A549 (cell line): ENCODE results near the gene NMRK1.

Experiments used
- BHLHE40 ChIP-seq: IDR thresholded peaks from 2 replicates; pipeline ENCODE4 v1.6.1; 2012; ENCODE audit warnings: low read depth, low read length, inconsistent platforms
- REST ChIP-seq: fragments of 200-600 bp; sonication (generic); IDR thresholded peaks from 2 replicates; pipeline ENCODE4 v1.6.1; 2016; ENCODE audit warnings: antibody characterized with exemption, mild to moderate bottlenecking, moderate library complexity
- TP53 ChIP-seq: fragments of 250-450 bp; sonication (Bioruptor Pico); IDR thresholded peaks from 2 replicates; pipeline ENCODE4 v1.5.0; 2021; ENCODE audit warnings: mild to moderate bottlenecking, moderate library complexity
- TF ChIP-seq, protein P1 (sequence below): fragments of >200 bp; sonication (Bioruptor Twin); formaldehyde crosslinking; IDR thresholded peaks from 3 replicates; pipeline ENCODE4 v1.5.1; 2016

- TF ChIP-seq REST (no peak), TP53 (CRISPR knock-in tag) (no peak), BHLHE40 (no peak)
- TF ChIP-seq, protein P1, sequence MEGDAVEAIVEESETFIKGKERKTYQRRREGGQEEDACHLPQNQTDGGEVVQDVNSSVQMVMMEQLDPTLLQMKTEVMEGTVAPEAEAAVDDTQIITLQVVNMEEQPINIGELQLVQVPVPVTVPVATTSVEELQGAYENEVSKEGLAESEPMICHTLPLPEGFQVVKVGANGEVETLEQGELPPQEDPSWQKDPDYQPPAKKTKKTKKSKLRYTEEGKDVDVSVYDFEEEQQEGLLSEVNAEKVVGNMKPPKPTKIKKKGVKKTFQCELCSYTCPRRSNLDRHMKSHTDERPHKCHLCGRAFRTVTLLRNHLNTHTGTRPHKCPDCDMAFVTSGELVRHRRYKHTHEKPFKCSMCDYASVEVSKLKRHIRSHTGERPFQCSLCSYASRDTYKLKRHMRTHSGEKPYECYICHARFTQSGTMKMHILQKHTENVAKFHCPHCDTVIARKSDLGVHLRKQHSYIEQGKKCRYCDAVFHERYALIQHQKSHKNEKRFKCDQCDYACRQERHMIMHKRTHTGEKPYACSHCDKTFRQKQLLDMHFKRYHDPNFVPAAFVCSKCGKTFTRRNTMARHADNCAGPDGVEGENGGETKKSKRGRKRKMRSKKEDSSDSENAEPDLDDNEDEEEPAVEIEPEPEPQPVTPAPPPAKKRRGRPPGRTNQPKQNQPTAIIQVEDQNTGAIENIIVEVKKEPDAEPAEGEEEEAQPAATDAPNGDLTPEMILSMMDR, result no peak
Observed at GRCh38 chr9:75128535-75128934, 40.6 kb upstream of the NMRK1 start.
